NOMO-1 (cell line): ENCODE measurements around the gene RFX2.
"Not testable (repeated sequence)": the region's sequence is repeated elsewhere in the genome, so short reads cannot be mapped to it uniquely, and the experiment has no call there.

Experiments used
- DNase-seq, 2 experiments: peaks; one replicate each; lab custom pipeline; 2025; ENCODE audit not compliant: unreplicated experiment in 2 of 2; lab: John Stamatoyannopoulos, UW

The RFX2 gene

GRCh38 chr19:6076675-6077463 is 33.4 kb downstream of the RFX2 start:
- DNase-seq, result peak; percentile 60 to 65

- no peak for DNase-seq
Observed at GRCh38 chr19:6076291-6076665, 34.0 kb downstream of the RFX2 start.

DNA sequence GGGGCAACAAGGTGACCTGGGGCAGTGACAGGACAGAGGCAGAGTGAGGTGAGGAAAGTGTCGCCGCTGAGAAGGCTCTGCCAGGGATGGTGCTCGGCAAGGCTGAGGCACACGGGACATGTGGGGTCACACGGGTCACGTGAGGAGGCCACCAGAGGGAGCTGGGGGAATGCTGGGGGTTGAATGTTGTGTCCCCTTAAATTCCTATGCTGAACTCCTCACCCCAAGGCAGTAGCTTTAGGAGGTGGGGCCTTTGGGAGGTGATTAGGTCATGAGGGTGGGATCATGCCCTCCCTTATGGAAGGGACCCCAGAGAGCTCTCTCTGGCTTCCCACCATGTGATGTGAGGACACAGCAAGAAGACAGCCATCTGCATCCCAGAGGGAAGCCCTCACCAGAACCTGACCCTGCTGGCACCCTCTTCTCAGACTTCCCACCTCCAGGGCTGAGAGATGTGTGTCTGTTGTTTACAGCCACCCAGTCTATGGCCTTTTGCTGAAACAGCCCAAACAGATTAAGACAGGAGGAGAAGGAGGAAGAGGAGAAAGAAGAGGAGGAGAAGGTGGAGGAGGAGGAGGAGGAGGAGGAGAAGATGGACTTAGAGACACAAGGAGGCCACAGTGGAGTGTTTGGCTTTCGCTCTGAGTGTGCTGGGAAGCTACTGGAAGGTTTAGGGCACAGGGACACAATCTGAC is 35.4 kb downstream of the RFX2 start:
- no peak for DNase-seq

DNA sequence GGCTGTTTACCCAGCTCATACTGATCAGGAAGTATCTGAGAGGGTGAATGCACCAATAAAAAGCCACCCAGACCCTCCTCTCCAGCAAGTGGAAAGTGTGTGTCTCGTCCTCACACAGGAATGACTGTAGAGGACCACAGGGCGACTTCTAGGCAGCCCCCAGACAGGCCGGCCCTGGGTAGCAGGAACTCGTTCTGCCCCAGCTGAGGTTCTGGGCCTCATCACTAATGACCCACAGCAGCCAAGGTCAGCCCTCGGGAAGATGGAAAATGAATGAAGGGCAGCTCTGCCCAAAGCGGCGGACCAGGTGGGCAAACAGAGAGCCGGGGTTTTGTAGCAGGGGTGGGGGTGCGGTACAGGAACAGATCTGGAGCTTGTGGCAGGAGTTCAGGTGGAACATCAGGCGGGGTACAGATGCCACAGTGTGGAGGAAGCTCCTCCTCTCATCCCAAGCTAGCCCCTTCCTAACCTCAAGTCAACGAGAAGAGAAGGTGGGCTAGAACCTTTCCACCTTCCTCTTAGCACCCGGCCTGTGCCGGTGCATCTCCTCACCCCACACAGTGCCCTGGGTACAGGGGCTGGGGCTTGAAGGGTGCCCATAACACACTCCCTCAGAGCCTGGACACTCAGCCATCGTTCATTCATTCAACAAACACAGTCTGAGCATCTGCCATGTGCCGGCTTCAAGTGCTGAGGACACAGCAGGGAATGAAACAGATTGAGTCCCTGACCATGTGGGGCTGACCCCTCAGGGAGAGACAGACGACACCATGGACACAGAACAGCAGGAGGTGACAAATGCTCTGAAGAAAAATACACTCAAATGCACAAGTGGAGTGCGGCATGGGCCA is 36.2 kb downstream of the RFX2 start:
- no peak for DNase-seq

- not testable (repeated sequence) for DNase-seq
Observed at GRCh38 chr19:6073233-6073632, 37.1 kb downstream of the RFX2 start.

- DNase-seq, result no peak
Observed at GRCh38 chr19:6071875-6072274, 38.4 kb downstream of the RFX2 start.

- DNase-seq, result no peak
Observed at GRCh38 chr19:6070720-6071485, 39.4 kb downstream of the RFX2 start.

DNA sequence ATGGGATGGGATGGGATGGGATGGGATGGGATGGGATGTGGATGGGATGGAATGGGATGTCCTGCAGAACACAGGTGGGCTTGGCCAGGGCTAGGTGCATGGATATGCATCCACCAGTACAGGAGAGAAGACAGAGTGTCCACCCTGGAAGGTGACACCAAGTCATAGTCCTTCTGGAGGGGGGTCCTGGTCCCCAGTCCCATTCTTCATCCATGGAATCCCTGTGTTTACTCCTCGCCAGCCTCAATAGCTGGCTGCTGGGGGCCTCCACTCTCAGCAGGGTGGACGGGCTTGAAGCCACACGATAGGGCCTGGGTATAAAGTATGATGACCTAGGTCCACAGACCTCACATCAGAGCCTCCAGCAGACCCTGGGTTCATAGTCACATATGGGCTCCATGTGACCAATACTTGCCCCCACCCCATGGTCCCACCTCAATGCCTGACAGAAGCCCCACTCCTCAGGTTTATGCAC is 40.1 kb downstream of the RFX2 start:
- no peak for DNase-seq

DNA sequence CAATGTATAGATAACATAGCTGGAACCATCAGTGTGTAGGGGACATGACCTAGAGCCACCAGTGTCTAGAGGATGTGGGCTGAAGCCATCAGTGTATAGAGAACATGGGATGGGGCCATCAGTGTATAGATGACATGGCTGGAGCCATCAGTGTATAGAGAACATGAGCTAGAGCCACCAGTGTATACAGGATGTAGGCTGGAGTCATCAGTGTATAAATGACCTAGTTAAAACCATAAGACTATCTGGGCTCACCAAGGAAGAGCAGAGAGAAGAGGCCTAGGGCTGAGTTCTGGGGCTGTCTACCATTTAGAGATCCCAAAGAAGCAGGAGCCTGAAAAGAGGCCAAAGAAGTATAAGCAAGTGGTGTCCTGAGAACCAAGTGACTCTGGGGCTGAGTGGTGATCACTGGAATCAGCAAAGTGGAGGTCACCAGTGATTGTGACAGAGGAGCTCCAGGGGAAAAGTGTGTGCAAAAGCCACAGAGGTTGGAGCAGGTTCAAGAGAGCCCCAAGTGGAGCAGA is 41.0 kb downstream of the RFX2 start:
- peak; percentile 26 for DNase-seq

DNA sequence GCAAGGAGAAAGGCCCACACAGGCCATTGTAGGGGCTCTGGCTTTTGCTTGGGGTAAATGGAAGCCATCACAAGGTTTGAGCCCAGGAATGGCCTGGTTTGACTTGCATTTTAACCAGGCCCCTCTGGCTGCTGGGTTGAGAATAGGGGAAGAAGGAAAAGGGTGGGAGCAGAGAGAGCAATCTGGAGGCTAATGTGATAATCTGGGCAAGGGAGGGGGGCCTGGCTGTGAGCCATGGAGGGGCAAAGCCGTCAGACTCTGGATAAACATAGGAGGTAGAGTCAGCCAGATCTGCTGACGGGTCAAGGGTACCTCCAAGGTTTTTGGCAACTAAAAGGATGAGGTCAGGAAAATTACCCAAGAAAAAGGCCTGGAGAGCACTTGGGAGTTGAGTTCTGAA is 41.6 kb downstream of the RFX2 start:
- no peak for DNase-seq

DNA sequence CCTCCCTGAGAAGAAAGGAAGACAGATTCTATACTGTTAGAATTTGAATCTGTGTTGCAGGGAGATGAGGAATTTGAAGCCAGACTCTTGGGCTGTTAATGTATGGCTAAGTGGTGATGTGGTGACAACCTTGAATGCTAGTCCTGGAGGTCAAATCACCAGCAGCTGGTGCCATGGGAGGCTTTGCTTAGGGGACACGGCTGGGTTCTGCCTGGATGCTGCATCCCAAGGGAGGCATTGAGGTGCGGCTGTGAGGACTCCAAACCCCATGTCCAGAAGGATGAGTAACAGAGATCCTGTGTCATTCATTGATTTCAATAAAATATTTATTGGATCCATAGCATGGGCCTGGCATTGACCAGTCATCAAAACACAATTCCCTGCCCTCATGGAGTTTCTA is 42.3 kb downstream of the RFX2 start:
- no peak for DNase-seq

DNA sequence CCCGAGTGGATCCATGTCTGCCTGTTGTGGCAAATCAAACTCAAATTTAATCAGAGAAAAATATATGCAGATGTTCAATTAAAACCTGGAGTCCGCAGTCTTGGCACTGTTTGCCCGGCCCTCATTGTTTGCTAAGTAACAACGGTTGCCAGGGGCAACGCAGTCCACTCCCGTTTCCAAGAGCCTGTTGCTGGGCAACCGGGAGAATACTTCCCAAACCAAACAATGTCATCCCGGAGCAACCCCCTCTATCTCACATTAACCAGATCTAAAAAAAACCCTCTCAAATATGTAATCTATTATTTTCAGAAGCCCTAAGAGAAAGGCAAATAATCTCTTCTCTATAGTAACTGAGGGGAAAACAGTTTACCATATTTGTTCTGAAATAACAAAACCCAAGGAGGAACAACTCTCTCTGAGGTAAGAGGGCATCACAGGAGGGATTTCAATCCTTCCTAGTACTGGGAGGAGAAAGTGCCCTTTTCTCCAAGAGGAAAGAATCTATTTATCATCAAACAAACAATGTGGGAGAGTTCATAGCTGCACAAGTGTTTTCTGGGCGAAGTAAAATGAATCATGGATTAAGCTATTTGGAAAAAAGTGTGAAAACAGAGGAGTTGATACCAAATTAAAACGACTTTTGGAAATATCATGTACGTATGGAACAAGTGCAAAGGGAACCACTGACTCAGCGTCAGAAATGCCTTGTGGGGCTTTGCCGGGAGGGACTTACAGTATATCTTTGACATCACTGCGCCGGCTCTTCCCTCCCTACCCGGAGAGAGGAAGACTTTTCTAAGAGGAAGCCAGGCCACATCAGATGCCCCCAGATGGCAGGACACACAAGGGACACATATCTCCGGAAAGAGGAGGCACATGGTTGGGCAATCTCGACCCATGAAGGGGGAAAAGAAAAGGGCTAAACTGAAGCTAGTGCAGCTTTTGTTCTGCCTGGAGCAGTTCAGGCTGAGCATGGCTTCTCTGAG is 43.3 kb downstream of the RFX2 start:
- peak; percentile 64 to 76 for DNase-seq

DNA sequence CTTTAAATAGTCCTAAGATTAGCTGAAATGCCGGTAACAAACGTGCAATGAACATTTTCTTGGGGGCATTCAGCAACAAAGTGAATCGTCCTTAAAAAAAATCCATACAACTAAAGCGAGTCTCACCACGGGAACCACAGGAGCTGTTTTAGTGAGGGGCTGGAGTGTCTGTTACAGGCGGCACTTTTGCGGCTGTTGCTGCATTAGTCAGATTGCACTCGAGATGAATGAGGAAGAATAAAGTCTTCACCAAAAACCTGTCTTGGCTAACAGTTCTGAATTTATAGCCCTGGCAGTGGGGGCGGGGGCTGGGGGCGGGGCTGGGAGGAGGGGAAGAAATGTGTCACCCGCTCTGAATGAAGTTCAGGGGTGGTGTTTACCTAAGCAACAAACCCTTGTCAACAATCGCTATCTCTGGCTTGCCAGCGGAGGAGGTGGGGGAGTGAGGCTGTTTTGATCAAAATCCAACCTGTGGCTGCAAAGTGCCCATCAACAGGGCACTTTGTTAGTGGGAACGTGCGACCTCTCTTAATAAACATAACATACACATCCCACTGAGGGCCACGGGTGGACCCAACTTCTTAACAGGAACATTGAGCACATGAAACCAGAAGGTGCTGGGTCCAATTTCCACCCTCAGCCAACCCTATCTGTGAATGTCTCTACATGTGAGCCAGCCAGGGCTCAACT is 44.5 kb downstream of the RFX2 start:
- DNase-seq, result peak; percentile 83 to 87

DNA sequence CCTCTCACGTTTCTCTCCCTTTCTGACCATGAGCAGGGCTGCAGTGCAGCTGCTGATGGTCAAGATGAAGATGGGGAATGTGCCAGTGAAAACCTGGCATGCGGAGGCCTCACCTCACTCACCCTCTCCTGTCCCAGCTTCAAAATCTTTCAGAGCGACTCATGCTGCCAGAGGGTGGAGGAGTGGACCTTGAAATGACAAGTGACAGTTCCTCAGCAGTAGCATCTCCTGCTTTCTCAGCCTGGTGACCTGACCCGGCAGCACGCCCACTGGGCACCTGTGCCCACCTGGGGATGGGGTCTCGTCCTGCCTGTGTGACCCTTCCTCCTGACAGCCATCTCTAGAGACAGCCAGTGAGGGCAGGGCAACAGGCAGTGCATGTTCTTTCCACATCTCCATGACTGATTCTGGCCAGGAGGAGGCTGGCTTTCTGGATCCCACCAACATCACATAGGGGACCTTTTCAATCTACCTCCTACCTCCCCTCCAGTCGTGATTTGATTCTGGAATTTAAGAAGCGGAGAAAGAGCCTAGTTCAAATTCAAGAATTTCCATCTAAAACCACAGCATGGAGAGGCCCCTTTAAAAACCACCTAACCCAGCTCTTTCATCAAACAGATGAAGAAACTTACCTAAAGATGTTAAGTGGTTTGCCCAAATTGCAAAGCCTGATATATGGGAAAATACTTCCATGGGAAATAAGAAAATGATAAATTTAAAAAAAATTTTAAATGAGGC is 45.8 kb downstream of the RFX2 start:
- no peak for DNase-seq

DNA sequence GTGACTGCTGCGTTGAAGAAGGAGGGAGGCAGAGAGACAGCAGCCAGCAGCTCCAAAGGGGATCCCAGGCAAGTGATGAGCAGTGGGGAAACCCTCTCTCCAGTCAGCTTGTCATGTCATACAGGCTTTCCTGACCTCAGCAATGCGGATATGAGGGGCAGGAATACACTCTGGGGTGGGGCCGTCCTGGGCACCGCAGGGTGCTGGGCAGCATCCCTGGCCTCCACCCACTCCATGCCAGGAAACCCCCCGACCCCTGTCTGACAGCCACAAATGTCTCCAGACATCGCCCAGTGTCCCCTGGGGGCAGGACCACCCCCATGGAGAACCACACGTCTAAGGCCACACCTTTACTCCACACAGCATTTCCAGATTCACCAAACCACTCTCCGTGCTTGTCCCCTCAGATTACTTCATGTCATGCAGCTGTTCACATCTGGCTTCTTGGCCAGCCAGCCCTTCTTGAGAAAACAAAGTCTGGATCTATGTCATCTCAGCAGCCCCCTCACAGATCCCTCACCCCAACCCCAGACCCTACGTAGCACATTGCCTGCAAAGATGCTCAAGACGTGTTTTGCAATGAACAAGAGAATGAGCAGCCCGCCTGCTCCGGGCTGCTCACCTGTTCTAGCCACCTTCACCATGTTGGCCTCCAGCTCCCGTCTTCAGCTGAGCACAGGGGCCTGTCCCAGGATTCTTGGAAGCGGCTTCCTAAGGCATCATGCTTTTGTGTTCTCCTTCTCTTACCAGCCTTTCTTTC is 46.5 kb downstream of the RFX2 start:
- DNase-seq, result no peak

DNA sequence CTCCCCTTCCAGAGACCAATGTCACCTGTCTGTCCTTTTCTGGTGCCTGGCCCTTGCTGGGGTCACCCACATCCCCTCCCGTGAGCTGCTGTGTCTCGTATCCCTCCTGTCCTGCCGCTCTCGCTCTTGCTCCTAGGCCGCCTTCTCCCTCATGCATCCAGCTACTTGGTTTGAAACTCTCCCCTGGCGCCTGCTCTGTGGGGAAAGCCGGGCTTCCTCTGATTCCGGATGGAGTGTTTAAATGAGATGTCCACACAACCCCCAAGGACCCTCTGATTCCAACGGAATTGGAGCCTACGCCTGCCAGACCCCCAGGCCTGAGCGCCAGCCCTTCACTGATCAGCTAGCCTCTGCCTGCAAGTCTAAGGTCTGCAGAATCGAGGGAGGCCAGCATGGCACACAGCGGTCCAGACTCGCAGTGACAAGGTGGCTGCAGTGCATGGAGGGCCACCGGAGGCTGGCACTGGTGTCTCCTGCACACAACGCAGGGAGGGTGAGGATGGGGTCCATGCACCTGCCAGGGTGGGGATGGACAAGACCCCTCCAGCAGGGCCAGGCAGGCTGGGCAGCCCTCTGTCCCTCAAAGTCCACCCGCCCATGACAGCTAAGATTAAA is 47.2 kb downstream of the RFX2 start:
- DNase-seq, result no peak

GRCh38 chr19:6062274-6062673 is 48.0 kb downstream of the RFX2 start:
- DNase-seq, result peak; percentile 70 to 79
